ENCODE results near the gene GAA.

The GAA gene

GRCh38 chr17:80113033-80113484 lies 11.7 kb downstream of the GAA start:
- no peak overlapping the region for H3K4me3 ChIP-seq (ENCODE audit: low read depth, low read length)
- no peak for DNase-seq (ENCODE audit: low read depth)

GRCh38 chr17:80114758-80115157 lies 13.4 kb downstream of the GAA start:
- no peak overlapping the region for H3K4me3 ChIP-seq (ENCODE audit: low read depth, low read length)
- no peak for DNase-seq (ENCODE audit: low read depth)

GRCh38 chr17:80115159-80115558 lies 13.8 kb downstream of the GAA start:
- H3K4me3 ChIP-seq (ENCODE audit: low read depth, low read length) = no peak overlapping the region
- DNase-seq (ENCODE audit: low read depth) = no peak

GRCh38 chr17:80116276-80116920 lies 15.0 kb downstream of the GAA start:
- no peak overlapping the region for H3K4me3 ChIP-seq (ENCODE audit: low read depth, low read length)
- DNase-seq (ENCODE audit: low read depth) = no peak

GRCh38 chr17:80116921-80117380 lies 15.6 kb downstream of the GAA start:
- DNase-seq (ENCODE audit: low read depth) = no peak
- H3K4me3 ChIP-seq (ENCODE audit: low read depth, low read length) = no peak overlapping the region

- DNase-seq (ENCODE audit: low read depth) = no peak
Observed at GRCh38 chr17:80117491-80118401, 16.4 kb downstream of the GAA start.

GRCh38 chr17:80118601-80119270 lies 17.4 kb downstream of the GAA start:
- DNase-seq (ENCODE audit: low read depth) = no peak
- H3K4me3 ChIP-seq (ENCODE audit: low read depth, low read length) = no peak overlapping the region

More at GRCh38 chr17:80117491-80118401, 16.4 kb downstream of the GAA start:
- H3K4me3 ChIP-seq (ENCODE audit: low read depth, low read length) = no peak overlapping the region

- H3K4me3 ChIP-seq (ENCODE audit: low read depth, low read length) = no peak overlapping the region
- DNase-seq (ENCODE audit: low read depth) = no peak
Observed at GRCh38 chr17:80119271-80119791, 17.9 kb downstream of the GAA start.

GRCh38 chr17:80119839-80120238 lies 18.5 kb downstream of the GAA start:
- H3K4me3 ChIP-seq (ENCODE audit: low read depth, low read length) = no peak overlapping the region
- DNase-seq (ENCODE audit: low read depth) = no peak

GRCh38 chr17:80122026-80122575 lies 20.7 kb downstream of the GAA start:
- no peak overlapping the region for H3K4me3 ChIP-seq (ENCODE audit: low read depth, low read length)
- DNase-seq (ENCODE audit: low read depth) = no peak

GRCh38 chr17:80122926-80123505 lies 21.6 kb downstream of the GAA start:
- no peak for DNase-seq (ENCODE audit: low read depth)

GRCh38 chr17:80123791-80124190 lies 22.4 kb downstream of the GAA start:
- H3K4me3 ChIP-seq (ENCODE audit: low read depth, low read length) = no peak overlapping the region
- DNase-seq (ENCODE audit: low read depth) = no peak

More at GRCh38 chr17:80122926-80123505, 21.6 kb downstream of the GAA start:
- H3K4me3 ChIP-seq (ENCODE audit: low read depth, low read length) = no peak overlapping the region

- H3K4me3 ChIP-seq (ENCODE audit: low read depth, low read length) = no peak overlapping the region
- no peak for DNase-seq (ENCODE audit: low read depth)
Observed at GRCh38 chr17:80124351-80124981, 23.1 kb downstream of the GAA start.

- H3K4me3 ChIP-seq (ENCODE audit: low read depth, low read length) = no peak overlapping the region
- DNase-seq (ENCODE audit: low read depth) = peak; percentile 35
Observed at GRCh38 chr17:80125656-80126448, 24.5 kb downstream of the GAA start.

GRCh38 chr17:80126449-80126715 lies 25.0 kb downstream of the GAA start:
- no peak for DNase-seq (ENCODE audit: low read depth)
- H3K4me3 ChIP-seq (ENCODE audit: low read depth, low read length) = no peak overlapping the region

GRCh38 chr17:80129006-80129565 lies 27.7 kb downstream of the GAA start:
- H3K4me3 ChIP-seq (ENCODE audit: low read depth, low read length) = no peak overlapping the region
- DNase-seq (ENCODE audit: low read depth) = no peak

- H3K4me3 ChIP-seq (ENCODE audit: low read depth, low read length) = no peak overlapping the region
- DNase-seq (ENCODE audit: low read depth) = no peak
Observed at GRCh38 chr17:80130992-80131391, 29.6 kb downstream of the GAA start.

All from skeletal muscle cell (primary cell).